Middle frontal gyrus (tissue), 1 donor: ENCODE data around the gene FTO.

Source experiments
- DNase-seq: peaks from one replicate; pipeline ENCODE4 v3.0.0-alpha.2; 2015; ENCODE audit warnings: low spot score; ENCODE audit errors: extremely low spot score

Gene FTO

GRCh38 chr16:54070789-54071343 lies 366.9 kb downstream of the FTO start:
- DNase-seq: no peak

- no peak for DNase-seq
These were observed 367.6 kb downstream of the FTO start for GRCh38 chr16:54071514-54071913.

GRCh38 chr16:54072237-54072636 lies 368.3 kb downstream of the FTO start:
- no peak for DNase-seq

GRCh38 chr16:54073356-54073755 lies 369.4 kb downstream of the FTO start:
- DNase-seq: no peak

- no peak for DNase-seq
These were observed 371.5 kb downstream of the FTO start for GRCh38 chr16:54075446-54075845.

- no peak for DNase-seq
These were observed 372.1 kb downstream of the FTO start for GRCh38 chr16:54076006-54076504.

GRCh38 chr16:54077050-54077821 lies 373.3 kb downstream of the FTO start:
- no peak for DNase-seq

- DNase-seq: no peak
These were observed 376.6 kb downstream of the FTO start for GRCh38 chr16:54080524-54081008.

- DNase-seq: no peak
These were observed 382.8 kb downstream of the FTO start for GRCh38 chr16:54086791-54087190.

- DNase-seq: no peak
These were observed 386.6 kb downstream of the FTO start for GRCh38 chr16:54090602-54091001.

GRCh38 chr16:54093281-54093680 lies 389.3 kb downstream of the FTO start:
- no peak for DNase-seq

- no peak for DNase-seq
These were observed 390.7 kb downstream of the FTO start for GRCh38 chr16:54094641-54095040.

GRCh38 chr16:54096607-54097006 lies 392.7 kb downstream of the FTO start:
- no peak for DNase-seq

GRCh38 chr16:54097774-54098173 lies 393.8 kb downstream of the FTO start:
- no peak for DNase-seq

- DNase-seq: no peak
These were observed 394.3 kb downstream of the FTO start for GRCh38 chr16:54098247-54098646.

- no peak for DNase-seq
These were observed 395.7 kb downstream of the FTO start for GRCh38 chr16:54099627-54100026.

- no peak for DNase-seq
These were observed 399.2 kb downstream of the FTO start for GRCh38 chr16:54102888-54103866.

GRCh38 chr16:54106057-54106456 lies 402.1 kb downstream of the FTO start:
- DNase-seq: no peak

- no peak for DNase-seq
These were observed 403.7 kb downstream of the FTO start for GRCh38 chr16:54107583-54108202.

- DNase-seq: no peak
These were observed 406.3 kb downstream of the FTO start for GRCh38 chr16:54110016-54110981.
